RPMI7951 (cell line): Measurements from ENCODE around the gene SEPSECS. TPM values are rescaled to one million over a fixed set of nuclear protein-coding genes. Genes with fewer than 3 reads are reported as not detected.

ENCODE experiments used
- DNase-seq: peaks from one replicate; pipeline ENCODE4 v3.0.0-alpha.2; 2012; ENCODE audit warnings: low read depth
- total RNA-seq: library from RNA; depleted of rRNA; stranded (reverse); fragments of >200 nt; shearing (Covaris generic); gene quantifications from 2 replicates; pipeline ENCODE4 v1.2.3, GENCODE V29; 2014

The SEPSECS gene
- total RNA-seq, 1 experiment from 2014 or later: 5.3 TPM

- DNase-seq: no peak
These were observed 3.2 kb downstream of the SEPSECS start for GRCh38 chr4:25157081-25157480.

- no peak for DNase-seq
These were observed 4.3 kb downstream of the SEPSECS start for GRCh38 chr4:25155947-25156346.

GRCh38 chr4:25154594-25155265 is 5.5 kb downstream of the SEPSECS start:
- DNase-seq: no peak

GRCh38 chr4:25146076-25146475 is 14.2 kb downstream of the SEPSECS start:
- DNase-seq: no peak

- peak; percentile 20 for DNase-seq
These were observed 15.3 kb downstream of the SEPSECS start for GRCh38 chr4:25144870-25145481.

- no peak for DNase-seq
These were observed 17.8 kb downstream of the SEPSECS start for GRCh38 chr4:25142468-25142867.

- no peak for DNase-seq
These were observed 18.7 kb downstream of the SEPSECS start for GRCh38 chr4:25141592-25141991.

GRCh38 chr4:25133132-25133531 is 27.1 kb downstream of the SEPSECS start:
- DNase-seq: no peak

- no peak for DNase-seq
These were observed 28.3 kb downstream of the SEPSECS start for GRCh38 chr4:25131926-25132325.

- DNase-seq: no peak
These were observed 28.9 kb downstream of the SEPSECS start for GRCh38 chr4:25131381-25131780.

- DNase-seq: no peak
These were observed 30.3 kb downstream of the SEPSECS start for GRCh38 chr4:25129917-25130316.

- no peak for DNase-seq
These were observed 31.6 kb downstream of the SEPSECS start for GRCh38 chr4:25128671-25129070.

GRCh38 chr4:25123236-25123635 is 37.0 kb downstream of the SEPSECS start:
- DNase-seq: no peak

GRCh38 chr4:25120146-25120940 is 39.9 kb downstream of the SEPSECS start:
- DNase-seq: no peak

GRCh38 chr4:25117716-25118472 is 42.4 kb downstream of the SEPSECS start:
- no peak for DNase-seq

GRCh38 chr4:25117274-25117673 is 43.0 kb downstream of the SEPSECS start:
- DNase-seq: peak; percentile 31

GRCh38 chr4:25113915-25114904 is 46.0 kb downstream of the SEPSECS start:
- DNase-seq: peak; percentile 42

GRCh38 chr4:25112995-25113380 is 47.3 kb downstream of the SEPSECS start:
- DNase-seq: no peak

GRCh38 chr4:25112366-25112994 is 47.8 kb downstream of the SEPSECS start:
- no peak for DNase-seq

- no peak for DNase-seq
These were observed 48.5 kb downstream of the SEPSECS start for GRCh38 chr4:25111648-25112196.
